Measurements from ENCODE around the gene DMAP1. TPM values are rescaled to one million over a fixed set of nuclear protein-coding genes. Genes with fewer than 3 reads are reported as not detected.
A peak's percentile ranks its signal among the peaks of the same experiment; 100 is the strongest.

DMAP1 gene, protein sequence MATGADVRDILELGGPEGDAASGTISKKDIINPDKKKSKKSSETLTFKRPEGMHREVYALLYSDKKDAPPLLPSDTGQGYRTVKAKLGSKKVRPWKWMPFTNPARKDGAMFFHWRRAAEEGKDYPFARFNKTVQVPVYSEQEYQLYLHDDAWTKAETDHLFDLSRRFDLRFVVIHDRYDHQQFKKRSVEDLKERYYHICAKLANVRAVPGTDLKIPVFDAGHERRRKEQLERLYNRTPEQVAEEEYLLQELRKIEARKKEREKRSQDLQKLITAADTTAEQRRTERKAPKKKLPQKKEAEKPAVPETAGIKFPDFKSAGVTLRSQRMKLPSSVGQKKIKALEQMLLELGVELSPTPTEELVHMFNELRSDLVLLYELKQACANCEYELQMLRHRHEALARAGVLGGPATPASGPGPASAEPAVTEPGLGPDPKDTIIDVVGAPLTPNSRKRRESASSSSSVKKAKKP
- total RNA-seq (10 to 100 TPM; 24.1 to 33.9 (median 27.6) TPM), polyA plus RNA-seq (10 to 100 TPM; 35.2 to 37.3 TPM)
- long read RNA-seq, donor 1, full-length matches to known transcripts = 38 of 59 reads
- long read RNA-seq, donor 1, partial matches to known transcripts = 5 of 59 reads
- long read RNA-seq, donor 1, other reads (novel, unspliced or antisense) = 16 of 59 reads
- long read RNA-seq, donor 2, full-length matches to known transcripts = 56 of 77 reads
- long read RNA-seq, donor 2, partial matches to known transcripts = 7 of 77 reads
- long read RNA-seq, donor 2, other reads (novel, unspliced or antisense) = 14 of 77 reads
- long read RNA-seq, donor 3, transcript DMAP1-203 (10 exons, 1,730 nt) = minor isoform, 20 of 76 reads
- long read RNA-seq, donor 3, transcript DMAP1-202 (11 exons, 1,545 nt) = minor isoform, 5 of 76 reads
- long read RNA-seq, donor 3, transcript DMAP1-201 (11 exons, 1,552 nt) = major isoform, 28 of 76 reads
- long read RNA-seq, donor 3, partial matches to known transcripts = 3 of 76 reads
- long read RNA-seq, donor 3, other reads (novel, unspliced or antisense) = 20 of 76 reads

GRCh38 chr1:44213222-44214112 lies at the start of gene DMAP1:
TSS of gene DMAP1 (plus strand) at chr1:44213471. CDS start at chr1:44213754, 283 bp downstream.
- intact Hi-C loops (cut with DNase I) = loop anchor here in 6 of 10 donors (10.0 kb wide), 6 partner anchors 101 to 441 kb away; partner anchors contain the start of gene CCDC24 (in 1 of the 6)
- ATAC-seq = peak; percentile 88 to 95 (median 94)
- Histone ChIP-seq H3K36me3 (peaks cover 0 to 41% (median 9%) of the 10 kb centered on the region in 9 donors), H3K27ac (peak within 1 kb of the TSS; percentile 53 to 89 (median 84)), H3K27me3 (no peaks in the 10 kb centered on the region), H3K4me3 (peak within 1 kb of the TSS; percentile 70 to 99 (median 83)), H3K9me3 (no peaks in the 10 kb centered on the region), H3K4me1 (peaks cover 2 to 33% (median 18%) of the 10 kb centered on the region in 9 donors)
- 1% methylated on average over 44 of the region's 44 CpGs for whole genome bisulfite sequencing, 2 donors
- TF ChIP-seq, protein P1, sequence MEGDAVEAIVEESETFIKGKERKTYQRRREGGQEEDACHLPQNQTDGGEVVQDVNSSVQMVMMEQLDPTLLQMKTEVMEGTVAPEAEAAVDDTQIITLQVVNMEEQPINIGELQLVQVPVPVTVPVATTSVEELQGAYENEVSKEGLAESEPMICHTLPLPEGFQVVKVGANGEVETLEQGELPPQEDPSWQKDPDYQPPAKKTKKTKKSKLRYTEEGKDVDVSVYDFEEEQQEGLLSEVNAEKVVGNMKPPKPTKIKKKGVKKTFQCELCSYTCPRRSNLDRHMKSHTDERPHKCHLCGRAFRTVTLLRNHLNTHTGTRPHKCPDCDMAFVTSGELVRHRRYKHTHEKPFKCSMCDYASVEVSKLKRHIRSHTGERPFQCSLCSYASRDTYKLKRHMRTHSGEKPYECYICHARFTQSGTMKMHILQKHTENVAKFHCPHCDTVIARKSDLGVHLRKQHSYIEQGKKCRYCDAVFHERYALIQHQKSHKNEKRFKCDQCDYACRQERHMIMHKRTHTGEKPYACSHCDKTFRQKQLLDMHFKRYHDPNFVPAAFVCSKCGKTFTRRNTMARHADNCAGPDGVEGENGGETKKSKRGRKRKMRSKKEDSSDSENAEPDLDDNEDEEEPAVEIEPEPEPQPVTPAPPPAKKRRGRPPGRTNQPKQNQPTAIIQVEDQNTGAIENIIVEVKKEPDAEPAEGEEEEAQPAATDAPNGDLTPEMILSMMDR (IDR thresholded peaks at IDR 0.05) = peak in 2 of 9 donors; percentile 22
- peak; percentile 82 to 83 for DNase-seq

GRCh38 chr1:44168520-44169098 lies 44.7 kb upstream of the DMAP1 start:
- Histone ChIP-seq H3K36me3 (no peaks in the 10 kb centered on the region), H3K9me3 (peaks cover 0 to 15% (median 0%) of the 10 kb centered on the region in 11 donors), H3K4me1 (no peaks in the 10 kb centered on the region), H3K27ac (no peak overlapping the region), H3K4me3 (no peak overlapping the region), H3K27me3 (peaks cover 0 to 15% (median 11%) of the 10 kb centered on the region in 7 donors)
- ATAC-seq = no peak
- WGBS, 2 donors = 90 to 91% methylated on average over 5 of the region's 5 CpGs
- DNase-seq = no peak
- intact Hi-C loops (cut with DNase I) = no loop called here
- TF ChIP-seq, protein P1 (IDR thresholded peaks at IDR 0.05) = no peak

DNA sequence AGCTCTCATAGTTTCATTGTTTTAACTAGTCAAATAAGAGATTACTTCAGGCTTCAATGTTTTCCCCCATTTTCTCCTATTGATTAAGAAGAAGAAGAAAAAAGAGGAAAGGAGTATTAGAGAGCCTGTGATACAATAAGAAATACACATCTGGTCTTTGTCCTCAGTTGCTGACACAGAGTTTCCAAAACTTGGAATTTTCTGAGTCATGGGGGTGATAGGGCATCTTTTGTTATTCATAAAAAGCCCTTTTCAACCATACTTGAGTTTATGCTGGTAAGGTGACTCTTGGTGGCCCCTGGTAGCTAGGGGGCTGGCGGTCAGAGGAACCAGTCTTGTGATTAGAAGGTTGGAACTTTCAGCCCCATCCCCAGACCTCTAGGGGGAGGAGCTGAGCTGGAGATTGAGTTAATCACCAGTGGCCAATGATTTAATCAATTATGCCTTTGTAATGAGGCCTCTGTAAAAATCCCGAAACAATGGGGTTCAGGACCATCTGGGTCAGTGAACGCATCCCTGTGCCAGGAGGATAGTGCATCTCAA lies 42.9 kb upstream of the DMAP1 start:
- ATAC-seq (no peak), DNase-seq (no peak)
- H3K4me1 ChIP-seq = no peaks in the 10 kb centered on the region
- H3K4me3 ChIP-seq = no peak overlapping the region
- peaks cover 0 to 18% (median 12%) of the 10 kb centered on the region in 7 donors for H3K27me3 ChIP-seq
- H3K27ac ChIP-seq = no peak overlapping the region
- no peaks in the 10 kb centered on the region for H3K36me3 ChIP-seq
- TF ChIP-seq, protein P1 (IDR thresholded peaks at IDR 0.05) = no peak
- intact Hi-C loops (cut with DNase I) = no loop called here
- H3K9me3 ChIP-seq = peaks cover 0 to 29% (median 3%) of the 10 kb centered on the region in 11 donors
- WGBS, 2 donors = 79 to 86% methylated on average over 3 of the region's 3 CpGs
